ENCODE results near the gene SAYSD1. TPM values are rescaled to one million over a fixed set of nuclear protein-coding genes. Genes with fewer than 3 reads are reported as not detected.
"Not testable (repeated sequence)": the region's sequence is repeated elsewhere in the genome, so short reads cannot be mapped to it uniquely, and the experiment has no call there.

The SAYSD1 gene
- total and polyA plus RNA-seq, 7 donors, result 4.8 to 12.4 (median 5.8) TPM

GRCh38 chr6:39143238-39143930, 28.4 kb upstream of the SAYSD1 start:
- H3K4me3 ChIP-seq, result no peak overlapping the region
- no peaks in the 10 kb centered on the region for H3K36me3 ChIP-seq (ENCODE audit: insufficient read depth in 1 of 2, low read depth in 1 of 2)
- DNase-seq (no peak), ATAC-seq (no peak)
- intact Hi-C loops (cut with DNase I), result no loop called here
- peaks cover 3% of the 10 kb centered on the region for H3K9me3 ChIP-seq
- TF ChIP-seq, protein P1, sequence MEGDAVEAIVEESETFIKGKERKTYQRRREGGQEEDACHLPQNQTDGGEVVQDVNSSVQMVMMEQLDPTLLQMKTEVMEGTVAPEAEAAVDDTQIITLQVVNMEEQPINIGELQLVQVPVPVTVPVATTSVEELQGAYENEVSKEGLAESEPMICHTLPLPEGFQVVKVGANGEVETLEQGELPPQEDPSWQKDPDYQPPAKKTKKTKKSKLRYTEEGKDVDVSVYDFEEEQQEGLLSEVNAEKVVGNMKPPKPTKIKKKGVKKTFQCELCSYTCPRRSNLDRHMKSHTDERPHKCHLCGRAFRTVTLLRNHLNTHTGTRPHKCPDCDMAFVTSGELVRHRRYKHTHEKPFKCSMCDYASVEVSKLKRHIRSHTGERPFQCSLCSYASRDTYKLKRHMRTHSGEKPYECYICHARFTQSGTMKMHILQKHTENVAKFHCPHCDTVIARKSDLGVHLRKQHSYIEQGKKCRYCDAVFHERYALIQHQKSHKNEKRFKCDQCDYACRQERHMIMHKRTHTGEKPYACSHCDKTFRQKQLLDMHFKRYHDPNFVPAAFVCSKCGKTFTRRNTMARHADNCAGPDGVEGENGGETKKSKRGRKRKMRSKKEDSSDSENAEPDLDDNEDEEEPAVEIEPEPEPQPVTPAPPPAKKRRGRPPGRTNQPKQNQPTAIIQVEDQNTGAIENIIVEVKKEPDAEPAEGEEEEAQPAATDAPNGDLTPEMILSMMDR (IDR thresholded peaks at IDR 0.05), result no peak
- WGBS, 3 donors, result 58 to 67% (median 64%) methylated on average over 13 of the region's 13 CpGs
- H3K4me1 ChIP-seq, result no peaks in the 10 kb centered on the region
- no peak overlapping the region for H3K27ac ChIP-seq
- H3K27me3 ChIP-seq (ENCODE audit: insufficient read depth in 3 of 3, low read length in 2 of 3), result peaks cover 0 to 15% (median 1%) of the 10 kb centered on the region in 3 donors

GRCh38 chr6:39140556-39141167, 25.7 kb upstream of the SAYSD1 start:
- Histone ChIP-seq H3K27me3 (ENCODE audit: insufficient read depth in 3 of 3, low read length in 2 of 3) (peaks cover 0 to 10% (median 1%) of the 10 kb centered on the region in 3 donors), H3K4me1 (no peaks in the 10 kb centered on the region), H3K9me3 (peaks cover 11% of the 10 kb centered on the region), H3K27ac (no peak overlapping the region), H3K4me3 (no peak overlapping the region), H3K36me3 (ENCODE audit: insufficient read depth in 1 of 2, low read depth in 1 of 2) (no peaks in the 10 kb centered on the region)
- WGBS, 3 donors, result 60 to 70% (median 64%) methylated on average over 7 of the region's 7 CpGs
- intact Hi-C loops (cut with DNase I), result no loop called here
- ATAC-seq, result peak in 1 of 4 donors; percentile 46
- no peak for DNase-seq
- TF ChIP-seq, protein P1 (IDR thresholded peaks at IDR 0.05), result no peak

DNA sequence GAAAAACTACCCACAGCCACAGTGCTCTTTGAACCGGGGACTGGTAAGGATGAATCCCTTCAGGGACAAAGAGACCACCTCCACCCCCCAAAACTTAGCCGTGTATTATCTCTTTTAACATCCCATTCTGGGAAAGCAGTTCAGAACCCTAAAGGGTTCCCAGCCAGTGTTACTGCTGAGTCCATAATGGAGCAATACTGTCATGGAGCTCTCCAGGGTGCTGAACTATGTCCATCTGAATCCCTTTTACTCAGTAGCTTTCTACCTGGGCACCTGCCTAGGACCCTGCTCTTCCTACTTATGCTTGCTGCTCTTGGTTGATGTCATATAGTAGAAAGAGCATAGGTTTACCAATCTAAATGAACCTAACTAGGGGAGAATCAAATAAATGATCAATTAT, 22.3 kb upstream of the SAYSD1 start:
- no peak for ATAC-seq
- Histone ChIP-seq H3K27me3 (ENCODE audit: insufficient read depth in 3 of 3, low read length in 2 of 3) (peaks cover 0 to 10% (median 1%) of the 10 kb centered on the region in 3 donors), H3K36me3 (ENCODE audit: insufficient read depth in 1 of 2, low read depth in 1 of 2) (no peaks in the 10 kb centered on the region), H3K4me1 (no peaks in the 10 kb centered on the region), H3K9me3 (peaks cover 11% of the 10 kb centered on the region), H3K27ac (no peak overlapping the region), H3K4me3 (no peak overlapping the region)
- intact Hi-C loops (cut with DNase I), result no loop called here
- no peak for DNase-seq
- WGBS, 3 donors, result 16 to 33% (median 24%) methylated on average over 2 of the region's 2 CpGs
- TF ChIP-seq, protein P1 (IDR thresholded peaks at IDR 0.05), result no peak

GRCh38 chr6:39136207-39136606, 21.2 kb upstream of the SAYSD1 start:
- DNase-seq; H3K4me1 ChIP-seq; intact Hi-C loops (cut with DNase I); H3K36me3 ChIP-seq (ENCODE audit: insufficient read depth in 1 of 2, low read depth in 1 of 2); ATAC-seq; H3K27me3 ChIP-seq (ENCODE audit: insufficient read depth in 3 of 3, low read length in 2 of 3); H3K4me3 ChIP-seq; H3K27ac ChIP-seq: not testable (repeated sequence)
- 75 to 76% (median 76%) methylated on average over 7 of the region's 7 CpGs for WGBS, 3 donors
- peaks cover 11% of the 10 kb centered on the region for H3K9me3 ChIP-seq

- H3K9me3 ChIP-seq, result peaks cover 11% of the 10 kb centered on the region
- 73 to 89% (median 80%) methylated on average over 3 of the region's 3 CpGs for WGBS, 3 donors
- H3K27ac ChIP-seq; DNase-seq; H3K27me3 ChIP-seq (ENCODE audit: insufficient read depth in 3 of 3, low read length in 2 of 3); H3K36me3 ChIP-seq (ENCODE audit: insufficient read depth in 1 of 2, low read depth in 1 of 2); H3K4me3 ChIP-seq; ATAC-seq; H3K4me1 ChIP-seq; intact Hi-C loops (cut with DNase I): not testable (repeated sequence)
Measured at GRCh38 chr6:39134761-39135160, 19.8 kb upstream of the SAYSD1 start.
